HG03139 (cell line): ENCODE data around the gene ARL15.
"Not testable (repeated sequence)": the region's sequence is repeated elsewhere in the genome, so short reads cannot be mapped to it uniquely, and the experiment has no call there.

ENCODE experiments used
- ATAC-seq: cut with Tn5 transposase; IDR thresholded peaks from one replicate; pipeline ENCODE4 v1.9.1; 2021; ENCODE audit not compliant: unreplicated experiment

The ARL15 gene

DNA sequence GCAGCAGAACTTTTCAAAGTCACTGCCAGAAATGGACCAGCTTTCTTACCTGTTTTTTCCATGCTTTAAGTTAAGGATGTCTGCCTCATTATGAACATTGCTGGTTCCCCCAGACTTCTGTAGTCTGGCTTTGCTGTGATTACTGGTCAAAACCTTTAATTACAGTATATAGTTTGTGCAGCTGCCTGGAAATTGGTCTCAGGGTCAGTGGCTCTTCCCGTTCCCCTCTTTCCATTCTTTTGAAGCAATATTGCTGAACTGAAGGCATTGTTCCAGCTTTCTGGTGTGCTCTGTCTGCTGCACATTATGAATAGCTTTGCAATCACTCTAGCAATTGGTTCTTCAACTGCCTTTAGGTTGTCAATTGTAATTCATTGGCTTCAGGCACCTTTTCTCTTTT is 206.5 kb downstream of the ARL15 start:
- no peak for ATAC-seq

DNA sequence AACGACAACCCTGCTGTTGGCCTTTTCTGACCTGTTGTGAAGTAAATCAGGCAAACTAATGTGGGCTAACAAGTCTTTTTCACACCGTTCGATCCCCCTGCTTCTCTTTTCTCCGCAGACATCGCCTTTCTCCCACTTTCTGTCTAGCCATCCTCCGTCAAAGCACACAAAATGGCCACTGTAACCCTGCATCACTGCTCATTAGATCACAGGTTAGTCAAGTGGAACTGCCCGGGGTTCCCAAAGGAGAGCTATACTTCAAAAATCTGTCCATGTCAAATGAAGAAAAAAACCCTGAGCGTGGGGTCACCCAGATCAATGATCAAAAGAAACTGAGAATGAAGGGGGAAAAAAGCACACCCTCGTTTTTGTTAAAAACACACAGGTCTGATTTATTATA is 212.1 kb downstream of the ARL15 start:
- ATAC-seq = no peak

DNA sequence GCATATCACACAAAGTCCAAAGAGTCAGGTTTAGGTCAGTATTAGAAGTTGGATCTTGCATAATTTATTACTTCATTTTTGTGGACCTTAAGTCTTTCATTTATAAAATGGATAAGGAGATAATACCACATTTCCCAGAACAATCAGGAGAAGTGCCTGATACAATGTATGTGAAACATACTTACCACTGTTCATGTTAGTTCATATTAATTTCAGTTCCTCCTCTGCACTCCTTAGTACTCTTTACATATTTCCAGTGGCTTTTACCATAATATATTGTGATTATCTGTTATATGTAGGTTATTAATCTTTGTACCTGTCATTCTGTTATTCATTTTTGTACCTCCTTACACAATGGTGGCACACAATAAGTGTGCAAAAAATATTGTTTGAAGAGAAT is 214.4 kb downstream of the ARL15 start:
- no peak for ATAC-seq

DNA sequence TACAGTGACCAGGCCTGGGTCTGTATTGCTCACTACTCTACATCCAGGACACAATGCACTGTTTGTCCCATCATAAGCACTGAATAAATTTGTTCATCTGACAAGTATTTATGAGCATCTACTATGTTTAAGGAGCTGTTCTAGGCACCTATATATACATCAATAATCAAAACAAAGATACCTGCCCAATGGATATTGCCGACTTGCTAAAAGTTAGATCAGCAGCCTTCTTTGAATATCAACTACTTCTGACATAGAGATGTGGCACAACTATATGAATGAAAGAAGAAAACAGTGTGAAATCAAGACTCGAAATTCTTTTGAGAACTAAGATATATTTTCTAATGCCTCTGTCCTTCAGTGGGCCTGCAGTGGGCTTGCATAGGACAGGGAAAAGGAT is 215.7 kb downstream of the ARL15 start:
- no peak for ATAC-seq

DNA sequence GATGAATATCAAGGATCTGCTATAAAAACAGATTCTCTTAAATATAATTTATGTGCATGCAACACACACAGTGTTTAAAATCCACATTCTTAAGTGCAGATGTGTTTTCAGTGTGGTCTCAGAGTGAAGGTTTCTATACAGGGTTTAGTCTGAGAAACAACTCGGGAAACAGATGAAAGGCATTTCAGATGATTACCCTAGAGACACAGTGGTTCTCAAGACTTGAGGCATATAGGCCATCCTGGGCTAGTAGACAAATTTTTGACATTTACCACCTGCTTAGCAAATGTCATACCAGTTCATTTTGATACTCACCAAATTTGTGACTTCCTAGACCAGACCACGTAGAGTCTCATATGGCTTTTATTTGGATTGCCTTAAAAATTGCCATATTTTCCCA is 216.5 kb downstream of the ARL15 start:
- ATAC-seq = no peak

DNA sequence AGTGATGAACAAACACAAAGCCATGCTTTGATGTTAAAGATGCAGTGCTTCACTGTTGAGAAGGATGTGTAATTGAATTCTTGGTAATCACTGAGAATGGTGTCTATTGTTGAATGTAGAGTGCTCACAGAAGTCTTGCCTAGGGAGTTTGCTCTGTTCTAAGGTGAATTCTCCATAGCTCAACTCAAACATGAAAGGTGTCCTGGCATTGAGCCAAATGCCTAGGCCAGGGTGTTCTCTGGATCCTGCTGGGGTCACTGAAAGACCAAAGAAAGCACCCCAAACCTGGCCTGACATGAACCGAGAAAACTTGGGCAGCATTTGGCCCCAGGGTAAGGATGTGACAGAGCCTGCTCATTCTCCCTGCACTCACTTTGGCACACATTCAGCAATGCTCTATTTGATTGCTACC is 217.3 kb downstream of the ARL15 start:
- ATAC-seq = no peak

DNA sequence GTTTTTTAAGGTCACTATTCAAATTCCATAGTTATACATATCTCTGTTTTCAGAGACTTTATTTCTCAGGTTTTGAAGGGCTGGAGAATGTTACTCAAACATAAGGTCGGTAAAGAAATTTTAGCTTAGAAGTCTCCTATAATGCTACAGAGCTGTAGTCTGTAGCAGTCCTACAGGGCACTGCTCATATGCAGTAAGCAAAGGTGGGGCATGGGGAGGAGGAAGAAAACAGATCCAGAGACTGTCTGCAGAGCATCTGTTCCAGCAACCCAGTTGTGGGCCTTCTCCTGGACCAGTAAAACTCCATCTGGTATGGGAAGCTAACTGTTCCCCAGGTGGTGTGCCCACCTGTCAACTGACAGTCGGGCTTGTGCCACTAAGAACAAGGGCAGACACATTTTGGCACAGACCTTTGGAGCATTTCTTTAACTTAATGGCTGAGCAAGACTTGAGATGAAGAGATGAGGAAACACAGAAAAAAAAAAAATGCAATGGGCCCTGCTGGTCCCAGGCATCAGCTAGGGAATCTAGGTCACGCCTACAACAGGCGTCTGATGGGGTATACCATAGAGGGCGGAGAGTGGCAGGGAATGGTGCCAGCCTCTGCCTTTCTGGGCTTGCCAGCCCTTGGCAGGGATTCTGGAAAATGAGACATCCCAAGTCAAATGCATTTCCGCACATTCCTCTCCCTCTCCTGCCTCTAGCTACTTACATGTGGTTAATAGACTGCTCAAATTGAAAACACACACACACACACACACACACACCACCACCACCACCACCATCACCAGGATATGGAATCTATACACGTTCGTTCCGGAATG is 218.9 kb downstream of the ARL15 start:
- no peak for ATAC-seq

DNA sequence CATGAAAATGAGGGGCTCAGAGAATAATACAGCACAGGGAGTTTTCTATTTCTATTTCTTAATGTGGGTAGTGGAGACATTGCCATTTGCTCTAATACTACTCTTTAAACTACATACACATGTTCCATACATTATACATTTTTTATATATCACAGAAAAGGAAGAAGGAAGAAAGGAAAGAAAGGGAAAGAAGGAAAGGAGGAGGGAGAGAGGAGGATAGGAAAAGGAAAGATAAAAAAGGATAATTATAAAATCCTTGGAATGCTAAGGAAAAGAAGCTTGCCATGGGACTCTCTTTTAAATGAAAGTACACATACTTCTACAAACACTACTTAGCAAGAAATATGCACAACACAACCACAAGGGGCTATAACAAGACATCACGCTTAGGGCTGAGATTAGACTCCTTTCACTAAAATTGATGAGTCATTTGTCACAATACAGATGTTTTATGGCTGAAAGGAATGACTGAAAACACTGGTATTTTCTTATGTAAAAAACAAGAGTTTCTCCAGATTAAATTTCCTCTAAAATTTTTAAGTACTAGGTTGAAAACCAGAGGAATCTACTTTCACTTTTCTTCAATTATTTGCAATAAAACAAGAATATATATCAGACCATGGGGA is 219.8 kb downstream of the ARL15 start:
- no peak for ATAC-seq

DNA sequence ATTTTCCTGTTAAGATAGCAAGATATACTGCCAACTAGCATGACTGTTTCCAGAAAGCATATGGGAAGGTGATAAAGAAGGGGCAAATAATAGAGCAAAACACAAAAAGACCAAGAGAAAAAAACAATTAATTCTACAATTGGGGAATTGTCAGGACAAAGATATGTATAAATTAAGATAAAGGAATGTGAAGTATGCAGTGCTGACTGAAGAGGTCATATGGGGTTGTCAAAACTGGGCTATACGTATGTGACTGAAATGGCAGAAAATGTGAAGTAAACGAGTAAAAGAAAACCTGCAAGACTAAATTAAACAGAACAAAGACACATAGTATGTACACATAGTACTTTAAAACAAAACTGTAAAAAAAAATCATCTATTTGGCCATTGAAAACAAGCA is 222.3 kb downstream of the ARL15 start:
- ATAC-seq = no peak

DNA sequence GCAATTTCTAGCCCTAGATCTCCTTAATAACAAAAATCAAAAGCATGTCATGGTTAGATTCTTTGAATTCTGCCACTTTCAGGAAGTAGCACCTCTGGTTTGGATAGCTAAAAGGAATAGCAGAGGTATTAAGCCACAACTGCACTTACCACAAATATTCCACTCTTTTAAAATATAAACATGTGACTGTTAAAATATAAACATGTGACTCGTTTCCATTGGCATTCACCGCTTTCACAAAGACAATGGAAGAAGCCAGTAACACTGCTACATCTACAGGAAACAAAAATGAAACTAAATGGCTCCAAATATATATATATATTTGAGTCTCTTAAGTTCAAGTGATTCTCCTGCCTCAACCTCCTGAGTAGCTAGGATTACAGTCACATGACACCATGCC is 222.9 kb downstream of the ARL15 start:
- no peak for ATAC-seq

DNA sequence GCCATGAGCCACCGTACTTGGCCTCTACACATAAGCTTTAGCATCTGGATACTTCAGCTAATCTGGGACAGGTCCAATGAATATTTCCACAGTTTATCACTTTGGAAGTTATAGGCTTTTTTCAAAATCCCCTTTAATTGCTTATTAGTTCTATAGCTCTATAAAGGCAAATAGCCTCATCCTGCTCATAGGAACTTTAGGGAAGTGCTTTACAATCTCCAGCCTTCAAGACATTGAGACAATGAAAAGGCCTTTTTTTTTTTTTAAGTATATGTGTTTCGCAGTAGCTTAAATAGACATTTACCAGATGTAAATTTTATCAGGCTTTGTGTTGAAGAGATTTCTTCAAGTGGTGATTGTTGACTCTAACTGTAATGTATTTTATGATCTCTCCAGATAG is 224.2 kb downstream of the ARL15 start:
- no peak for ATAC-seq

DNA sequence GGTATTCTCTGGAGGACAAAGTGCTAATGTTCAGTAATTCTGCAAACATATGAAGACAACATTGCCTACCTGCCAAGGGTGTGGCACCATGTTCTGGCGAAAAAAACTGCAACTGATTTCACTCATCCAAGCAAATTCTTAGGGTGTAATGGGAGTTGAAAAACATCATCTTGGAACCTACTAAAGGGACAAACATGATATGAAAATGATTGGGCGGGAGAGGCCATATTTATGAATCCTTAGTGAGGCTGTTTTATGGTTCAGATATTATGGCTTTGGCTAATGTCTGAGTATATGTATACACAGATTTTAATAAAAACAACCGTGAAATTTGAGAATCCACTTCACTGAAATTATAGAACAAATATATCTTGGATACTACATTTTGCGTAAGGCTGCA is 225.7 kb downstream of the ARL15 start:
- ATAC-seq = no peak

DNA sequence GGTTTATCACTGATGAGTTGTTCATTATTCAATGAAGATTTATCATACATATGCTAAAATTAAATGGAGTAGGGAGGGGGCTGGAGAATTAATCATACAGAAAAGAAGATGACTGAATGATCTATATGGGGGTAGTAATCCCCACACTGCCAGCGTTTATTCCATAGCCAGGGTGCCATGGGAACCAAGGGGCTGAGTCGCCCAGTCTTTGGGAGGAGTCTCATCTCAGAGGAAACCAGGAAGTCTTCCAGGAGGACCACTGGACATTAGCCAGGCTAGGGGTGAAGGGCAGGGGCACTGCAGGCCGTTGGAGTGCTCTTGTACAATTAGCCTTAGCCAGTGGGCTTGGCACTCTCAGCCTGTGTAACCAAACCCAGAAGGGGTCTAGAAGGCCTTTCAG is 226.5 kb downstream of the ARL15 start:
- no peak for ATAC-seq

DNA sequence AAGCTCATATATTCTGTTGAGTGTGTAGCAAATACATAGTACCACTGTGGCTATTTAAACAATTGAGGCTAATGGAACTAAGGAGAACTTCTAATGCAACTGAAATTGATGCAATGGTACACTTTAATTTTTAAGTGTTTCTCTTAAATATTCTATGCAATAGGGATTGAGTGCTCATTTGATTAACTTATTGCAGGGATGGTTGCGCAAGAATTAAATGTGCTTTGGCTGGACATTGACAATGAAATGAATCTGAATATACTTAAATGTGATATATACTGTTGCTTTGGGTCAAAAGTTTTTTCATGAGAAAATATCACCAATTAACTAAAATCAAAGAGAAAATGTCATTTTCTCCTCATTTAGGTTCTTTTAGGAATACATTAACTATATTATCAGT is 227.1 kb downstream of the ARL15 start:
- ATAC-seq = no peak

DNA sequence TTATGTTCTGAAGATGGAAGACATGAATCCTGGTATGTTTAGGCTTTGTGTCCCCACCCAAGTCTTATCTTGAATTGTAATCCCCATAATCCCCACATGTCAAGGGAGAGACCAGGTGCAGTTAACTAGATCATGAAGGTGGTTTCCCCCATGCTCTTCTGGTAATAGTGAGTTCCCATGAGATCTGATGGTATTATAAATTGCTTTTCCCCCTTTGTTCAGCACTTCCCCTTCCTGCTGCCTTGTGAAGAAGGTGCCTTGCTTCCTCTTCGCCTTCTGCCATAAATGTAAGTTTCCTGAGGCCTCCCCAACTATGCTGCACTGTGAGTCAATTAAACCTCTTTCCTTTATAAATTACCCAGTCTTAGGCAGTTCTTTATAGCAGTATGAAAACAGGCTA is 229.0 kb downstream of the ARL15 start:
- ATAC-seq = no peak

DNA sequence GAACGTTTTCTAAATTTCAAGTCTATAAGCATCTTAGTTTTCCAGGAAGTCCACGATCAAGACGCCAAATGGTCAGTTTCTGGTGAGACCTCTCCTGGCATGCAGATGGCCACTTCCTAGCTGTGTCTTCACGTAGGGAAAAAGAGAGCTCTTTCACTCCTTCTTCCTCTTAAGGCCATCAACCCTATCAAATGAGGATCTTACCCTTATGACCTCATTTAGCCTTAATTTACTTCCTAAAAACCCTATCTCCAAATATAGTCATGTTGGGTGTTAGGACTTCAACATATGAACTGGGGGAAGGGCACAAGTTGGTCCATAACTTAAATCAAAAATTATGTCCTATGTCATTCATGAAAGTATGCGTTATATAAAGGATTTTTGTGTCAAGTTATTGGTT is 229.5 kb downstream of the ARL15 start:
- ATAC-seq = no peak

DNA sequence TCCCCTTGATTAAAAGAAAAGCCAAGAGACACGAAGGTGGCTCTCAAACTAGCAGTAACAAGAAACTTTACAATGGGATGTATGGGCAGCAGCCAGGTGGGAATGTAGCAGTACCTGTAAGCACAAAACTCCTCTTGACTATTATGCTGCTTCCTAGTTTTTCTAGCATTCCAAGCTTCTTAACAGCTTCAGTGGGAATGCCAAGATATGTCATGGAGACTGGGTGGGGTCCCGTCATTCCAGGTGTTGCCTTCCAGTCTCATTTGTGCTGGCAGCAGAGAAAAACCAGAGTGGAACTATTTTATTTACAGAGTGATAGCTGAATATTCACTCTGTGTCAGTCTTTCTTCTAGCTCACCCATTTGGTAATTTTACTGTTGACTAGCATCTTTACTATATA is 236.6 kb downstream of the ARL15 start:
- no peak for ATAC-seq

DNA sequence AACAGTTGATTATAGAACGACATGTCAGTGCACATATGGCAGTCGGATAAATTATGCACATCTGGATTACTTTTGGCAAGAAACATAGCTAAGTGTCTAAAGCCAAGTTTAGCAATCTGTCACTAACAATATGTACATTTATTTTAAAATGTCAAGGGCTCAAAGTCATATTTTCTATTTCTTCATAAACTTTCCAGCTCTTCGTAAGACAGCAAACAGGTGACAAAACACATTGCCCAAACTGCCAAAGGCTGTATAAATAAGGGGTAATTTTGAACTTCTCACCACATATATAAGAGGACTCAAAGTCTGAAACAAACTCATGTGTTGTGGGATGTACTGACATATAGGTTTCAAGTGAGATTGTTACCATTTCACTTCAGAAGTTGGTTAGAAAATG is 237.2 kb downstream of the ARL15 start:
- ATAC-seq = no peak

DNA sequence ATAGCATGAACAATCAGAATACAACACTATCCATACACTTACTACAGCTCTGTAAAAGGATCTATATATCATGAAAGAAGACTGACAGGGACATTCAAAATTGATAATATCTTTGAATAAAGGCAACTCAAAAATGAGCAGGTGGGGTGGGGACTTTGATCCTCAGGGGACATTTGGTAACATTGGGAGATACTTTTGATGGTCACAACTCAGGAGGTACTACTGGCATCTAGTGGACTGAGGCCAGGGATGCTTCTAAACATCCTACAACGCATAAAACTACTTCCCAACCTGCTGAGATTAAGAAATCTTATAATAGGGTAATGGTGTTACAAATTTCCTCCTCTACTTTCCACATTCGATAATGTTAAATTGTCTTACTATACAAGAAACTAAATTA is 243.9 kb downstream of the ARL15 start:
- ATAC-seq = no peak

DNA sequence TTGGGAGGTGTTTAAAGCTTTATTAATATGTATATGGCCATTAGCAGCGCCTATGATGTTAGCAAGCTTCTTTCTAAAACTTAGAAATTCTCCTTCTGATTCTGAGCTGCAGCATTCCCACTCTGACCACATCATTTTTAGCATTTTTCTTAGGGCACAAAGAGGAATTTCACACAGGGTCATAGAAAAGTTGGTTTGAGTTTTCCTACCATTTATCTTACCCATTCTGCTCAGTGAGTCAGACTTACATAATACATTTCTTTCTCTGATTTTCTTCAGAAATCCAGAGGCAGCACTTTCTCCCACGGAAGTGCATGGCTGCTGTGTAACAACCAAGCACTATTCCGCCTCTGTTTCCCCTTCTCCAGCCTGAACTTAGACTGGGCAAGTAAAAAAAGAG is 246.6 kb downstream of the ARL15 start:
- ATAC-seq = no peak

DNA sequence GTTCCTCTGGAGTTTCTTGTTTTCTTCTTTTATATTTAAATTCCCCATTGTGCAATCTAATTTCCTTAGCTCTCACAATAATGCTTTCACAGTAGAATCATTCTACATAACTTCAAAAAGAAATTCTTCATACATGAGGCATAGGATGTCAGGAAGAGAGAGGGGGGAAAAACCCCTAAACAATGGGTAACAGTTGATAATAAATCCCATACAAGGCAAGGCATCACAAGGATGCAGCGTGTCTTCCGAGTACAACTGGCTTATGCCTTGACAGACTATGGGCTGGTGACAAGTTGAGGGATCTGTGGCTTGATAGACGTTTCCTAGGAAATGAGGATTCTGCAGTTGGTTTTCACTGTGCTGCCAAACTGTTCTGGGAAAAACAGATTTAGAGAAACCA is 247.4 kb downstream of the ARL15 start:
- no peak for ATAC-seq

DNA sequence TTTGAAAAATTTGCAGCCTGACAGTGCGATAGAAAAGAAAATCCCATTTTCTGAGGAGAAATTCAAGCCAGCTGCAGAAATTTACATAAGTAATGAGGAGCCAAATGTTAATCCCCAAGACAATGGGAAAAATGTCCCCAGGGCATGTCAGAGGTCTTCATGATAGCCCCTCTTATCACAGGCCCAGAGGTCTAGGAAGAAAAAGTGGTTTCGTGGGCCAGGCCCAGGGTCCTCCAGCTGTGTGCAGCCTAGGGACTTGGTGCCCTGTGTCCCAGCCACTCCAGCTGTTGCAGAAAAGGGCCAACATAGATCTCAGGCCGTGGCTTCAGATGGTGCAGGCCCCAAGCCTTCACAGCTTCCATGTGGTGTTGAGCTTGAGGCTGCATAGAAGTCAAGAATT is 249.5 kb downstream of the ARL15 start:
- ATAC-seq = not testable (repeated sequence)

DNA sequence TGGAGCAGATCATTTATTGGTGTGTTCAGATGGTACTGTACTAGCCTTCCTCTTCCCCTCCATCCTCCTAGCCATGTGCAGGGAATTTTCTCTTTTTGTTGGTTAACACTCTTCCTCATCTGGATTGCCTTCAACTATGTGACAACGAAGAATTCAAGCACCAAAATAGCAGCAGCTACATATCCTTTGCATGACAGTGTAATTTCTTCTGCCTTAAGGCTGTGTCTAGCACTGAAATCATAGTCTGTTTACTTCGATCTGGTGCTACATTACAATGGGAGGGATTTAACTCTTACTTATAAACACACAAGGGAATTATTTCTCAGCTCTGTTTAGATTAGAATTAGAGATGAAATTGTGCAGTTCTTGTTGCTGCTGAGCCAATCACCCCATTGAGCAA is 260.4 kb downstream of the ARL15 start:
- ATAC-seq = no peak
